Naive thymus-derived CD8-positive, alpha-beta T cell (primary cell): ENCODE results near the gene FOXO3B. TPM values are rescaled to one million over a fixed set of nuclear protein-coding genes. Genes with fewer than 3 reads are reported as not detected.
"Not testable (repeated sequence)": the region's sequence is repeated elsewhere in the genome, so short reads cannot be mapped to it uniquely, and the experiment has no call there.

ENCODE experiments used
- ATAC-seq, 2 donors: fragments of 150-1000 bp; cut with Tn5 transposase in 1 of 2; sonication (Bioruptor Pico), chemical (Tn5 transposase) in 1 of 2; 1 replicate in 1 of 2; 2 replicates in 1 of 2; pipeline ENCODE4 v1.10.0; 2021; ENCODE audit warnings: mild to moderate bottlenecking in 2 of 2, moderate library complexity in 2 of 2
- POLR2A ChIA-PET: fragments of 350-600 bp; sonication (Branson Sonifier 250); formaldehyde crosslinking; loops from one replicate; lab custom pipeline; 2021; ENCODE audit warnings: antibody characterized with exemption; lab: Charles Lee
- DNase-seq, 10 donors: peaks; one replicate each; pipeline versions ENCODE4 v3.0.0 to v3.0.0-alpha.2; 2020 to 2022
- H3K27ac Mint-ChIP-seq, 10 donors: one replicate each; pipeline ENCODE4 v1.8.0; 2020 to 2022; ENCODE audit warnings: mild to moderate bottlenecking in 10 of 10, mixed read lengths in 10 of 10, moderate library complexity in 4 of 10, inconsistent platforms in 1 of 10
- H3K27me3 Mint-ChIP-seq, 5 donors: one replicate each; pipeline ENCODE4 v1.8.0; 2021 to 2022; ENCODE audit warnings: mixed read lengths in 5 of 5
- H3K36me3 Mint-ChIP-seq, 3 donors: one replicate each; pipeline ENCODE4 v1.8.0; 2020 to 2022; ENCODE audit warnings: mixed read lengths in 3 of 3, mild to moderate bottlenecking in 2 of 3, inconsistent platforms in 1 of 3
- H3K4me1 Mint-ChIP-seq, 4 donors: one replicate each; pipeline ENCODE4 v1.8.0; 2021 to 2022; ENCODE audit warnings: mixed read lengths in 4 of 4
- H3K4me3 Mint-ChIP-seq, 10 donors: one replicate each; pipeline ENCODE4 v1.8.0; 2020 to 2022; ENCODE audit warnings: mild to moderate bottlenecking in 10 of 10, mixed read lengths in 10 of 10, moderate library complexity in 6 of 10, inconsistent platforms in 1 of 10
- H3K9me3 Mint-ChIP-seq, 9 donors: one replicate each; pipeline ENCODE4 v1.8.0; 2020 to 2022; ENCODE audit warnings: mixed read lengths in 9 of 9, mild to moderate bottlenecking in 3 of 9, inconsistent platforms in 1 of 9, moderate library complexity in 1 of 9
- polyA plus RNA-seq, 3 donors: library from polyadenylated mRNA; unstranded; fragments of 300-500 nt; fragmentation: Illumina TruSeq; gene quantifications; one replicate each; pipeline ENCODE4 v1.2.3, GENCODE V29; 2021
- total RNA-seq, 8 experiments: library from RNA in 2 of 8; stranded (reverse) in 2 of 8; gene quantifications; one replicate each; pipeline ENCODE4 v1.2.3 and lab custom pipeline; 2021 to 2026

The FOXO3B gene
- total and polyA plus RNA-seq, 5 experiments from 2014 or later, result 0.91 to 6.3 (median 4.2) TPM

- H3K27ac Mint-ChIP-seq, DNase-seq, POLR2A ChIA-PET, H3K4me1 Mint-ChIP-seq, H3K4me3 Mint-ChIP-seq, ATAC-seq, H3K36me3 Mint-ChIP-seq, H3K9me3 Mint-ChIP-seq: not testable (repeated sequence)
- H3K27me3 Mint-ChIP-seq, result peaks cover 5 to 21% (median 16%) of the 10 kb centered on the region in 5 donors
Observed at GRCh38 chr17:18636237-18636636, 45.9 kb downstream of the FOXO3B start.

GRCh38 chr17:18635773-18636172 lies 46.3 kb downstream of the FOXO3B start:
- ATAC-seq, H3K4me1 Mint-ChIP-seq, POLR2A ChIA-PET, H3K36me3 Mint-ChIP-seq, H3K4me3 Mint-ChIP-seq, H3K27ac Mint-ChIP-seq, H3K9me3 Mint-ChIP-seq, DNase-seq: not testable (repeated sequence)
- peaks cover 5 to 21% (median 18%) of the 10 kb centered on the region in 5 donors for H3K27me3 Mint-ChIP-seq

DNA sequence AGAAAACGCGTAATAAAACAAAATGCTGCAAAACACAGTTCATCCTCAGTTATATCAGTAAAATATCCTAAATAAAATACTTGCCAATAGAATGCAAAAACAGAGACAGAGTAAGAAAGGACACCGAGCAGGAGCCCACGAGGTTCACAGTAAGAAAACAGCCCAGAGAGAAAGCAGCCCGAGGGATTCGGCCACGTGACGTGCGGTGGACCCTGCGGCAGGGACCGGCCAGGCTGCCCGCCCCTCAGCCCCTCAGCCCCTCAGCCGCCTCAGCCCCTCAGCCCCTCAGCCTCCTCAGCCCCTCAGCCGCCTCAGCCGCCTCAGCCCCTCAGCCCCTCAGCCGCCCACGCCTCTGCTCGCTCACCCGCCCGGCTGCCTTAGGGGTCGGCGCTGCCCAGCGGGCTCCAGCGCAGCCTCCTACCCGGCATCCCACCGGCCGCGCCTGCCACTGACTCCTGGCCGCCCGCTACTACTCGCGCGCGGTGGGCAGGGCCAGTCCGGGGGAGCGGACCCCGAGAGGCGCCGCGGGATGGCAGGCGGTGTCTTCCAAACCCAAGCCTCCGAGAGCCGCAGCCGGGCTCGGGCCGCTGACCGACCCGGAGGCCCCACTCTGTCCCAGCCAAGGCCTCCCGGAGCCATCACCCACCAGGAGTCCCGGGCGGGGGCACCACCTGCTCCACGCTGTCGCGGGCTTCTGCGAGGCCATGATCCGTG lies 47.4 kb downstream of the FOXO3B start:
- POLR2A ChIA-PET, result not testable (repeated sequence)
- ATAC-seq, result peak; percentile 38 to 61
- H3K4me3 Mint-ChIP-seq, result peak overlapping the region; percentile 9 to 81 (median 64)

More for the DNA sequence above, 47.4 kb downstream of the FOXO3B start:
- not testable (repeated sequence) for H3K4me1 Mint-ChIP-seq, H3K36me3 Mint-ChIP-seq, H3K9me3 Mint-ChIP-seq, DNase-seq
- peak overlapping the region in 1 of 10 donors; percentile 9 for H3K27ac Mint-ChIP-seq
- H3K27me3 Mint-ChIP-seq, result peaks cover 5 to 21% (median 18%) of the 10 kb centered on the region in 5 donors

Other genes with a start within 250 kb of the FOXO3B start
- gene LGALS9C, start 205.5 kb downstream of the FOXO3B start, total RNA-seq, result not detected
- gene LGALS9C, start 205.5 kb downstream of the FOXO3B start, polyA plus RNA-seq, result not detected
- gene TBC1D28, start 37.9 kb downstream of the FOXO3B start, total RNA-seq, result not detected
- not detected for gene TBC1D28, start 37.9 kb downstream of the FOXO3B start, polyA plus RNA-seq
- gene FBXW10, start 61.7 kb upstream of the FOXO3B start, total RNA-seq, result not detected
- gene FBXW10, start 61.7 kb upstream of the FOXO3B start, polyA plus RNA-seq, result not detected
- 10 to 100 TPM; 35.8 to 39.5 TPM for gene TVP23B, start 98.9 kb upstream of the FOXO3B start, total RNA-seq
- 10 to 100 TPM; 33.0 to 46.2 (median 41.3) TPM for gene TVP23B, start 98.9 kb upstream of the FOXO3B start, polyA plus RNA-seq
- gene PRPSAP2, start 175.8 kb upstream of the FOXO3B start, total RNA-seq, result 10 to 100 TPM; 52.2 to 53.1 TPM
- 10 to 100 TPM; 36.9 to 47.6 (median 46.9) TPM for gene PRPSAP2, start 175.8 kb upstream of the FOXO3B start, polyA plus RNA-seq